SK-N-SH (cell line): ENCODE data around the gene MAST2. TPM values are rescaled to one million over a fixed set of nuclear protein-coding genes. Genes with fewer than 3 reads are reported as not detected.

Source experiments
- CTCF ChIA-PET: fragments of 300-600, 350-600 bp; formaldehyde crosslinking; extraction: SDS; loops from one replicate; lab custom pipeline; 2021; lab: Yijun Ruan, JAX
- POLR2A ChIA-PET: fragments of 350-600 bp; sonication (Branson Sonifier 250); formaldehyde crosslinking; extraction: SDS; loops from one replicate; lab custom pipeline; 2020; ENCODE audit warnings: antibody characterized with exemption, inconsistent platforms; lab: Yijun Ruan, JAX
- DNase-seq: peaks from one replicate; pipeline ENCODE4 v3.0.0; 2012
- H2AFZ ChIP-seq: fragments of 200-600 bp; sonication (generic); 2 replicates; pipeline ENCODE4 v1.8.1; 2016; ENCODE audit warnings: antibody characterized with exemption, mild to moderate bottlenecking, low read depth
- H3F3A ChIP-seq: fragments of 200-600 bp; sonication (generic); replicated peaks from 2 replicates; pipeline ENCODE3; 2016; ENCODE audit warnings: antibody characterized with exemption, mild to moderate bottlenecking; ENCODE audit not compliant: insufficient read depth
- H3K27ac ChIP-seq, 2 experiments: fragments of 200-500 bp in 1 of 2; fragments of 200-600 bp in 1 of 2; sonication (Bioruptor generic) in 1 of 2; sonication (generic), shearing (Covaris generic) in 1 of 2; 2 replicates each; pipeline versions ENCODE4 v1.5.1 to v1.6.1; 2014 to 2016; ENCODE audit warnings: low read depth in 2 of 2, inconsistent platforms in 1 of 2, low read length in 1 of 2, mild to moderate bottlenecking in 1 of 2, mixed read lengths in 1 of 2
- H3K27me3 ChIP-seq: fragments of 200-600 bp; sonication (generic), shearing (Covaris generic); 2 replicates; pipeline ENCODE4 v1.6.1; 2016; ENCODE audit warnings: mixed run types; ENCODE audit not compliant: insufficient read depth
- H3K36me3 ChIP-seq, 2 experiments: fragments of 200-500 bp in 1 of 2; fragments of 200-600 bp in 1 of 2; sonication (Bioruptor generic) in 1 of 2; sonication (generic) in 1 of 2; replicated peaks in 1 of 2; 2 replicates each; pipeline versions ENCODE3 to v1.5.1; 2014 to 2016; ENCODE audit warnings: low read length in 1 of 2, mild to moderate bottlenecking in 1 of 2; ENCODE audit not compliant: insufficient read depth in 2 of 2, control insufficient read depth in 1 of 2
- H3K4me1 ChIP-seq, 2 experiments: fragments of 200-500 bp in 1 of 2; fragments of 200-600 bp in 1 of 2; sonication (Bioruptor generic) in 1 of 2; sonication (generic), shearing (Covaris generic) in 1 of 2; 2 replicates each; pipeline versions ENCODE4 v1.5.1 to v1.6.1; 2014 to 2016; ENCODE audit warnings: low read depth in 1 of 2, low read length in 1 of 2, mixed run types in 1 of 2; ENCODE audit not compliant: insufficient read depth in 2 of 2, control insufficient read depth in 1 of 2
- H3K4me2 ChIP-seq: fragments of 200-600 bp; sonication (generic), shearing (Covaris generic); 2 replicates; pipeline ENCODE4 v1.6.1; 2017; ENCODE audit warnings: mixed run types
- H3K4me3 ChIP-seq, 2 experiments: fragments of 200-500 bp in 1 of 2; fragments of 200-600 bp in 1 of 2; sonication (Bioruptor generic) in 1 of 2; sonication (generic), shearing (Covaris generic) in 1 of 2; 2 replicates each; pipeline versions ENCODE4 v1.5.1 to v1.8.1; 2014 to 2016; ENCODE audit warnings: low read depth in 2 of 2, inconsistent platforms in 1 of 2, low read length in 1 of 2, mild to moderate bottlenecking in 1 of 2, mixed read lengths in 1 of 2, moderate library complexity in 1 of 2
- H3K79me2 ChIP-seq: fragments of 200-600 bp; sonication (generic); 2 replicates; pipeline ENCODE4 v1.8.1; 2017; ENCODE audit warnings: mild to moderate bottlenecking; ENCODE audit not compliant: insufficient read depth
- H3K9ac ChIP-seq: fragments of 200-600 bp; sonication (generic); 2 replicates; pipeline ENCODE4 v1.6.1; 2017; ENCODE audit warnings: mixed run types
- H3K9me2 ChIP-seq: fragments of 200-600 bp; sonication (generic); 2 replicates; pipeline ENCODE4 v1.6.1; 2017; ENCODE audit warnings: mixed run types
- H3K9me3 ChIP-seq: fragments of 200-600 bp; sonication (generic); 2 replicates; pipeline ENCODE4 v1.6.1; 2017; ENCODE audit warnings: mixed run types, mild to moderate bottlenecking, moderate library complexity
- H4K20me1 ChIP-seq: fragments of 200-600 bp; sonication (generic); 2 replicates; pipeline ENCODE4 v1.6.1; 2017; ENCODE audit warnings: mild to moderate bottlenecking, mixed run types; ENCODE audit not compliant: insufficient read depth
- CTCF ChIP-seq: fragments of 200-600 bp; sonication (generic); IDR thresholded peaks from 2 replicates; pipeline ENCODE4 v1.6.1; 2017; ENCODE audit warnings: antibody characterized with exemption, mild to moderate bottlenecking, moderate library complexity
- ELF1 ChIP-seq: IDR thresholded peaks from 2 replicates; pipeline ENCODE4 v1.4.0; 2012
- EZH2phosphoT487 ChIP-seq: fragments of 200-600 bp; sonication (generic); IDR thresholded peaks from 2 replicates; pipeline ENCODE4 v1.6.1; 2017; ENCODE audit warnings: low read depth, mixed run types, mild to moderate bottlenecking, antibody characterized with exemption, moderate library complexity, borderline replicate concordance
- FOSL2 ChIP-seq: IDR thresholded peaks from 2 replicates; pipeline ENCODE4 v1.4.0; 2012; ENCODE audit warnings: low read depth, mild to moderate bottlenecking, moderate library complexity, borderline replicate concordance
- GABPA ChIP-seq: IDR thresholded peaks from 2 replicates; pipeline ENCODE4 v1.4.0; 2012; ENCODE audit warnings: low read depth, mild to moderate bottlenecking
- GATA2 ChIP-seq: sonication (generic); formaldehyde crosslinking; IDR thresholded peaks from 2 replicates; pipeline ENCODE4 v1.5.0; 2020; ENCODE audit warnings: mild to moderate bottlenecking, missing genetic modification reagents
- JUND ChIP-seq: IDR thresholded peaks from 2 replicates; pipeline ENCODE4 v1.4.0; 2012
- MAX ChIP-seq: IDR thresholded peaks from 2 replicates; pipeline ENCODE4 v1.4.0; 2012; ENCODE audit warnings: low read depth
- MEF2A ChIP-seq: IDR thresholded peaks from 2 replicates; pipeline ENCODE4 v1.4.0; 2012; ENCODE audit warnings: low read depth, borderline replicate concordance
- POLR2AphosphoS5 ChIP-seq: IDR thresholded peaks from 2 replicates; pipeline ENCODE4 v1.6.1; 2012; ENCODE audit warnings: low read depth, low read length
- RAD21 ChIP-seq: IDR thresholded peaks from 2 replicates; pipeline ENCODE4 v1.6.1; 2012; ENCODE audit warnings: mild to moderate bottlenecking, low read length
- REST ChIP-seq: IDR thresholded peaks from 2 replicates; pipeline ENCODE4 v1.6.1; 2012; ENCODE audit warnings: mild to moderate bottlenecking, low read depth, low read length, moderate library complexity
- RFX5 ChIP-seq: IDR thresholded peaks from 2 replicates; pipeline ENCODE4 v1.6.1; 2012; ENCODE audit warnings: mild to moderate bottlenecking, improper control_type of control experiment, low read length
- RXRA ChIP-seq: IDR thresholded peaks from 2 replicates; pipeline ENCODE4 v1.4.0; 2012; ENCODE audit warnings: low read depth, mild to moderate bottlenecking, borderline replicate concordance
- SIN3A ChIP-seq: IDR thresholded peaks from 2 replicates; pipeline ENCODE4 v1.6.1; 2012; ENCODE audit warnings: low read depth, mild to moderate bottlenecking, low read length, moderate library complexity, borderline replicate concordance
- TEAD4 ChIP-seq: IDR thresholded peaks from 2 replicates; pipeline ENCODE4 v1.4.0; 2012; ENCODE audit warnings: mild to moderate bottlenecking, borderline replicate concordance; ENCODE audit not compliant: insufficient read depth
- ZBTB33 ChIP-seq: IDR thresholded peaks from 2 replicates; pipeline ENCODE4 v1.4.0; 2012; ENCODE audit warnings: low read depth, borderline replicate concordance
- WGBS: methylation state at CpG from one replicate; pipeline ENCODE4 v1.1.6; 2017; ENCODE audit warnings: low lambda C conversion rate; 5-methylcytosine and 5-hydroxymethylcytosine counted together
- polyA plus RNA-seq, 3 experiments: library from polyadenylated mRNA; depleted of rRNA; stranded (reverse); fragments of >200 nt; gene quantifications; 2 replicates each; pipeline ENCODE4 v1.2.3, GENCODE V29; 2012
- TF ChIP-seq, protein P1 (sequence below): IDR thresholded peaks from 2 replicates; pipeline ENCODE4; 2012
- TF ChIP-seq, protein P2 (sequence below): IDR thresholded peaks from 2 replicates; pipeline ENCODE4 v1.4.0; 2012; ENCODE audit warnings: low read depth, borderline replicate concordance

The MAST2 gene
- polyA plus RNA-seq, 1 of the 3 experiments (the other 2 are of a cell fraction) = 53.4 TPM

GRCh38 chr1:45804669-45804969 is 1.2 kb downstream of the MAST2 start:
- 63% methylated on average over 2 of the region's 2 CpGs for WGBS
- ChIA-PET CTCF (no interaction called here), POLR2A (interaction anchor here (0.6 to 1.2 kb wide), 2 partner anchors 54 to 141 kb away, joined by 3 read pairs; partner anchors contain the start of gene IPP)

GRCh38 chr1:45806129-45806528 is 2.7 kb downstream of the MAST2 start:
- Histone ChIP-seq H3K9ac (peak overlapping the region; percentile 7; the same call in 1 of the 2 replicates), H3K9me3 (no peaks in the 10 kb centered on the region), H3F3A (peaks cover 11% of the 10 kb centered on the region), H3K4me1 (peaks cover 6 to 13% of the 10 kb centered on the region in 2 experiments; a peak in 3 of 4 replicates), H3K27ac (no peak overlapping the region), H3K27me3 (no peaks in the 10 kb centered on the region), H3K36me3 (peaks cover 5 to 7% of the 10 kb centered on the region in 2 experiments), H3K4me2 (no peak overlapping the region), H4K20me1 (0 out of 2 replicates have a peak, but pooled peaks cover 5% of the 10 kb centered on the region), H3K79me2 (peaks cover 73% of the 10 kb centered on the region), H2AFZ (no peak overlapping the region), H3K4me3 (no peak overlapping the region), H3K9me2 (no peaks in the 10 kb centered on the region)
- CTCF ChIA-PET = interaction anchor here (1.3 to 1.4 kb wide), 3 partner anchors 8 to 18 kb away, joined by 3 to 6 read pairs (median 3); no protein-coding TSS in a partner anchor
- no peak for DNase-seq
- no peak for TF ChIP-seq GATA2
- no peak for TF ChIP-seq FOSL2
- no peak for TF ChIP-seq GABPA
- no peak for TF ChIP-seq CTCF
- TF ChIP-seq TEAD4 = no peak
- TF ChIP-seq ZBTB33 = no peak
- no peak for TF ChIP-seq EZH2phosphoT487
- TF ChIP-seq REST = no peak
- no peak for TF ChIP-seq POLR2AphosphoS5
- TF ChIP-seq, protein P1, sequence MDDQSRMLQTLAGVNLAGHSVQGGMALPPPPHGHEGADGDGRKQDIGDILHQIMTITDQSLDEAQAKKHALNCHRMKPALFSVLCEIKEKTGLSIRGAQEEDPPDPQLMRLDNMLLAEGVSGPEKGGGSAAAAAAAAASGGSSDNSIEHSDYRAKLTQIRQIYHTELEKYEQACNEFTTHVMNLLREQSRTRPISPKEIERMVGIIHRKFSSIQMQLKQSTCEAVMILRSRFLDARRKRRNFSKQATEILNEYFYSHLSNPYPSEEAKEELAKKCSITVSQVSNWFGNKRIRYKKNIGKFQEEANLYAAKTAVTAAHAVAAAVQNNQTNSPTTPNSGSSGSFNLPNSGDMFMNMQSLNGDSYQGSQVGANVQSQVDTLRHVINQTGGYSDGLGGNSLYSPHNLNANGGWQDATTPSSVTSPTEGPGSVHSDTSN = no peak
- TF ChIP-seq JUND = no peak
- no peak for TF ChIP-seq MEF2A
- POLR2A ChIA-PET = no interaction called here
- 98% methylated on average over 4 of the region's 4 CpGs for WGBS

More at GRCh38 chr1:45804669-45804969, 1.2 kb downstream of the MAST2 start:
- peak overlapping the region; percentile 70; the same call in 1 of the 2 replicates for H3K9ac ChIP-seq
- no peaks in the 10 kb centered on the region for H3K27me3 ChIP-seq
- peak overlapping the region; percentile 70 to 82 for H3K4me3 ChIP-seq
- peaks cover 5 to 7% of the 10 kb centered on the region in 2 experiments for H3K36me3 ChIP-seq
- peak overlapping the region; percentile 84 for H3K4me2 ChIP-seq
- H3K4me1 ChIP-seq = peaks cover 6 to 13% of the 10 kb centered on the region in 2 experiments; a peak in 3 of 4 replicates
- H4K20me1 ChIP-seq = 0 out of 2 replicates have a peak, but pooled peaks cover 5% of the 10 kb centered on the region
- H2AFZ ChIP-seq = no peak overlapping the region
- no peaks in the 10 kb centered on the region for H3K9me2 ChIP-seq
- peaks cover 58% of the 10 kb centered on the region for H3K79me2 ChIP-seq
- H3K9me3 ChIP-seq = no peaks in the 10 kb centered on the region
- DNase-seq = no peak
- TF ChIP-seq RFX5 (no peak), MAX (no peak), RAD21 (no peak), JUND (no peak), SIN3A (no peak), TEAD4 (no peak), FOSL2 (no peak), ELF1 (no peak), RXRA (no peak)
- TF ChIP-seq, protein P2, sequence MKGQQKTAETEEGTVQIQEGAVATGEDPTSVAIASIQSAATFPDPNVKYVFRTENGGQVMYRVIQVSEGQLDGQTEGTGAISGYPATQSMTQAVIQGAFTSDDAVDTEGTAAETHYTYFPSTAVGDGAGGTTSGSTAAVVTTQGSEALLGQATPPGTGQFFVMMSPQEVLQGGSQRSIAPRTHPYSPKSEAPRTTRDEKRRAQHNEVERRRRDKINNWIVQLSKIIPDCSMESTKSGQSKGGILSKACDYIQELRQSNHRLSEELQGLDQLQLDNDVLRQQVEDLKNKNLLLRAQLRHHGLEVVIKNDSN = no peak
- H3F3A ChIP-seq = peaks cover 11% of the 10 kb centered on the region
- H3K27ac ChIP-seq = no peak overlapping the region
